Thyroid gland (tissue), 4 donors: ENCODE results near the gene PARD3. TPM values are rescaled to one million over a fixed set of nuclear protein-coding genes. Genes with fewer than 3 reads are reported as not detected.

Experiments used
- DNase-seq, 2 donors: peaks; one replicate each; pipeline ENCODE4 v3.0.0-alpha.2; 2019
- H3K27ac ChIP-seq, 3 donors: fragments of 200-600 bp; sonication (generic); 1 replicate in 2 of 3; 2 replicates in 1 of 3; pipeline ENCODE4 v1.5.1; 2016 to 2019; ENCODE audit warnings: mild to moderate bottlenecking in 1 of 3, moderate library complexity in 1 of 3
- H3K27me3 ChIP-seq: fragments of 200-600 bp; sonication (generic); one replicate; pipeline ENCODE4 v1.5.1; 2019
- H3K36me3 ChIP-seq, 2 donors: fragments of 200-600 bp; sonication (generic); one replicate each; pipeline ENCODE4 v1.5.1; 2016 to 2019
- H3K4me1 ChIP-seq, 2 donors: fragments of 200-600 bp; sonication (generic); one replicate each; pipeline ENCODE4 v1.5.1; 2017 to 2019
- H3K4me3 ChIP-seq, 3 donors: fragments of 200-600 bp; sonication (generic); replicated peaks in 1 of 3; 1 replicate in 2 of 3; 2 replicates in 1 of 3; pipeline ENCODE4 v1.5.1; 2016; ENCODE audit warnings: mild to moderate bottlenecking in 1 of 3
- H3K9me3 ChIP-seq: fragments of 200-600 bp; sonication (generic); one replicate; pipeline ENCODE4 v1.5.1; 2017
- CTCF ChIP-seq, 6 experiments: fragments of 200-600 bp in 3 of 6; fragments of 450-650 bp in 3 of 6; sonication (generic) in 3 of 6; IDR thresholded peaks; one replicate each; pipeline ENCODE4 v1.5.1; 2016 to 2019; ENCODE audit warnings: antibody characterized with exemption in 6 of 6, mild to moderate bottlenecking in 2 of 6, inconsistent platforms in 1 of 6, moderate library complexity in 1 of 6
- POLR2A ChIP-seq, 2 donors: fragments of 450-650 bp; IDR thresholded peaks; one replicate each; pipeline ENCODE4 v1.6.1; 2017; ENCODE audit warnings: antibody characterized with exemption in 2 of 2, mild to moderate bottlenecking in 2 of 2, moderate library complexity in 1 of 2
- WGBS, 2 donors: methylation state at CpG; one replicate each; pipeline ENCODE4 v1.1.5; 2017; 5-methylcytosine and 5-hydroxymethylcytosine counted together
- intact Hi-C: fragments of 100-400 bp; cut with DNase I; formaldehyde crosslinking; loops from one replicate; pipeline ENCODE4 v1.15.1; 2023
- total RNA-seq, 4 donors: library from RNA; depleted of rRNA; stranded (reverse); fragments of >200 nt; gene quantifications; one replicate each; pipeline ENCODE4 v1.2.3, GENCODE V29; 2016

PARD3 gene
- total RNA-seq, 4 donors from 2014 or later: 48.6 to 88.4 (median 57.7) TPM

- H3K9me3 ChIP-seq: no peaks in the 10 kb centered on the region
- no peaks in the 10 kb centered on the region for H3K27me3 ChIP-seq
- TF ChIP-seq POLR2A (IDR thresholded peaks at IDR 0.05) (no peak), CTCF (IDR thresholded peaks at IDR 0.05) (no peak)
- intact Hi-C loops: no loop called here
- H3K4me1 ChIP-seq: peaks cover 3 to 6% of the 10 kb centered on the region in 2 donors
- H3K36me3 ChIP-seq: no peaks in the 10 kb centered on the region
- no peak overlapping the region for H3K27ac ChIP-seq
- no peak overlapping the region for H3K4me3 ChIP-seq
- DNase-seq: no peak
These were observed 720.1 kb downstream of the PARD3 start for GRCh38 chr10:34094961-34095360.

DNA sequence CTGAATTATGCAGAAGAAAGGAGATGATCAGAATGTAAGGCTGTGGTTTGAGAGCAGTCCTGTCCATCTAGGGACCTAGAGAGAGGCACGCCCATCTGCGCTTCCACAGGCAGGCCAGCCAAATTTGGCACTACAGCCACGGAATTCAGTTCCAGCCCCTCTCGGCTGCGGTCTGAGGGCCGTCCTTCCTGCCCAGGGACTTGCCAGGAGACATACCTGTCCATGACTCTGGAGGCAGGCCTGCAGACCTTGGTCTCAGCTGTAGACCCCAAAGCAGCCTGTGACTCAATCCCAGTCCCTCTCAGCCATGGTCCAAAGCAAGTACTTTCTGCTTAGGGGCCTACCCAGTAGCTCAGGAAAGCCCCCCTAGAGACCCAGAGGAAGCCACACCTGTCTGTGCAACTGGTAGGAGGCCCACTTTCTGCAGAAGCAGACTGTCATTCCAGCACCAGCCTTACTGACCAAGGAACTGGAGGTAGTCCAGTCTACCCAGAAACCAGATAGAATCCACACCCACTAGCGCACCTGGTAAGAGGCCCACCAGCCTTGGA is 720.9 kb downstream of the PARD3 start:
- intact Hi-C loops: no loop called here
- TF ChIP-seq CTCF (IDR thresholded peaks at IDR 0.05) (no peak), POLR2A (IDR thresholded peaks at IDR 0.05) (no peak)
- peaks cover 3 to 6% of the 10 kb centered on the region in 2 donors for H3K4me1 ChIP-seq
- no peaks in the 10 kb centered on the region for H3K9me3 ChIP-seq
- WGBS, 2 donors: 83 to 98% methylated on average over 7 of the region's 7 CpGs
- no peaks in the 10 kb centered on the region for H3K36me3 ChIP-seq
- H3K27me3 ChIP-seq: no peaks in the 10 kb centered on the region
- no peak overlapping the region for H3K27ac ChIP-seq
- no peak overlapping the region for H3K4me3 ChIP-seq
- DNase-seq: no peak

GRCh38 chr10:34092891-34093290 is 722.2 kb downstream of the PARD3 start:
- Histone ChIP-seq H3K27me3 (no peaks in the 10 kb centered on the region), H3K4me1 (peaks cover 3 to 6% of the 10 kb centered on the region in 2 donors), H3K36me3 (no peaks in the 10 kb centered on the region), H3K9me3 (no peaks in the 10 kb centered on the region), H3K27ac (no peak overlapping the region), H3K4me3 (no peak overlapping the region)
- TF ChIP-seq CTCF (IDR thresholded peaks at IDR 0.05) (no peak), POLR2A (IDR thresholded peaks at IDR 0.05) (no peak)
- no peak for DNase-seq
- intact Hi-C loops: no loop called here
- 87 to 96% methylated on average over 1 of the region's 1 CpG for WGBS, 2 donors

- DNase-seq: no peak
- intact Hi-C loops: no loop called here
- H3K36me3 ChIP-seq: no peaks in the 10 kb centered on the region
- H3K9me3 ChIP-seq: no peaks in the 10 kb centered on the region
- H3K27ac ChIP-seq: no peak overlapping the region
- H3K4me3 ChIP-seq: no peak overlapping the region
- peaks cover 3 to 6% of the 10 kb centered on the region in 2 donors for H3K4me1 ChIP-seq
- 95 to 96% methylated on average over 6 of the region's 6 CpGs for WGBS, 2 donors
- no peaks in the 10 kb centered on the region for H3K27me3 ChIP-seq
- TF ChIP-seq CTCF (IDR thresholded peaks at IDR 0.05) (no peak), POLR2A (IDR thresholded peaks at IDR 0.05) (no peak)
These were observed 723.4 kb downstream of the PARD3 start for GRCh38 chr10:34091635-34092195.

DNA sequence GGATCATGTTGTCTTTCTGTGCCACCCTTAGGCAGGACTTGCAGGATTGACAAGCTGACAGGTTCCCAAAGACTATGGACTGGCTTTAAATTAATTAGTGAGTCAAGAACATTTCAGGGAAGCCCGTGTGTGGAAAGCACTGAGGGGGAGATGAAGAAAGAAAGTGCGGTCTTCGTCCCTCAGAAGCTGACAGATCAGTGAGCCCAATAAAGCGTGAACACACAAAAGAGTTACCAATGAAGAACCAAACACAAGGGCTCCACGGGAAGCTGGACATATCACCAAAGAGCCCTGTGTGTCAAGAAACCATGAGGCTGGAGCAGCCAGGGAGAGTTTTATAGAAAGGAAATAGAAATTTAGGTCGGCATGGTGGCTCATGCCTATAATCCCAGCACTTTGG is 725.8 kb downstream of the PARD3 start:
- no peaks in the 10 kb centered on the region for H3K36me3 ChIP-seq
- no peaks in the 10 kb centered on the region for H3K27me3 ChIP-seq
- H3K27ac ChIP-seq: no peak overlapping the region
- no peak for DNase-seq
- intact Hi-C loops: no loop called here
- WGBS, 2 donors: 96% methylated on average over 6 of the region's 6 CpGs
- peaks cover 3 to 6% of the 10 kb centered on the region in 2 donors for H3K4me1 ChIP-seq
- no peak for TF ChIP-seq CTCF (IDR thresholded peaks at IDR 0.05)
- no peak for TF ChIP-seq POLR2A (IDR thresholded peaks at IDR 0.05)
- H3K9me3 ChIP-seq: no peaks in the 10 kb centered on the region
- no peak overlapping the region for H3K4me3 ChIP-seq
